Bronchial epithelial cell (primary cell): Measurements from ENCODE around the gene KLHL40. TPM values are rescaled to one million over a fixed set of nuclear protein-coding genes. Genes with fewer than 3 reads are reported as not detected.

ENCODE experiments used
- DNase-seq: peaks from one replicate; pipeline ENCODE4 v3.0.0-alpha.2; 2010; ENCODE audit warnings: low read depth
- FAIRE-seq: peaks from 2 replicates; lab custom pipeline; 2011; peaks lifted over from hg19 to GRCh38; lab: Jason Lieb, UNC
- H3K27me3 ChIP-seq: 2 replicates; pipeline ENCODE4 v1.5.1; 2011; ENCODE audit warnings: low read length; ENCODE audit not compliant: control insufficient read depth, insufficient read depth
- H3K36me3 ChIP-seq: 2 replicates; pipeline ENCODE4 v1.5.1; 2011; ENCODE audit warnings: low read length; ENCODE audit not compliant: control insufficient read depth, insufficient read depth
- H3K4me3 ChIP-seq: 2 replicates; pipeline ENCODE4 v1.5.1; 2011; ENCODE audit warnings: mild to moderate bottlenecking, low read depth, low read length, control low read depth
- CTCF ChIP-seq: IDR thresholded peaks from 2 replicates; pipeline ENCODE4 v1.5.1; 2011; ENCODE audit warnings: mild to moderate bottlenecking, moderate library complexity, low read length, control low read depth, inconsistent platforms; ENCODE audit not compliant: insufficient read depth, severe bottlenecking
- total RNA-seq: library from RNA; depleted of rRNA; stranded (reverse); fragments of >200 nt; gene quantifications from 2 replicates; pipeline ENCODE4 v1.2.1, GENCODE V29; 2014

The KLHL40 gene
- total RNA-seq, 1 donor from 2014 or later, result not detected

- DNase-seq (no peak), FAIRE-seq (no peak)
- TF ChIP-seq CTCF, result no peak
- H3K27me3 ChIP-seq, result no peaks in the 10 kb centered on the region
- H3K4me3 ChIP-seq, result no peak overlapping the region
- H3K36me3 ChIP-seq, result peaks cover 10% of the 10 kb centered on the region
Measured at GRCh38 chr3:42662037-42662812, 23.1 kb upstream of the KLHL40 start.

GRCh38 chr3:42662813-42663535 lies 22.4 kb upstream of the KLHL40 start:
- no peak overlapping the region for H3K4me3 ChIP-seq
- FAIRE-seq (no peak), DNase-seq (no peak)
- no peaks in the 10 kb centered on the region for H3K27me3 ChIP-seq
- TF ChIP-seq CTCF, result no peak
- peaks cover 8% of the 10 kb centered on the region for H3K36me3 ChIP-seq

GRCh38 chr3:42663581-42664437 lies 21.5 kb upstream of the KLHL40 start:
- Histone ChIP-seq H3K27me3 (no peaks in the 10 kb centered on the region), H3K36me3 (peaks cover 3% of the 10 kb centered on the region), H3K4me3 (no peak overlapping the region)
- no peak for TF ChIP-seq CTCF
- no peak for DNase-seq
- no peak for FAIRE-seq

DNA sequence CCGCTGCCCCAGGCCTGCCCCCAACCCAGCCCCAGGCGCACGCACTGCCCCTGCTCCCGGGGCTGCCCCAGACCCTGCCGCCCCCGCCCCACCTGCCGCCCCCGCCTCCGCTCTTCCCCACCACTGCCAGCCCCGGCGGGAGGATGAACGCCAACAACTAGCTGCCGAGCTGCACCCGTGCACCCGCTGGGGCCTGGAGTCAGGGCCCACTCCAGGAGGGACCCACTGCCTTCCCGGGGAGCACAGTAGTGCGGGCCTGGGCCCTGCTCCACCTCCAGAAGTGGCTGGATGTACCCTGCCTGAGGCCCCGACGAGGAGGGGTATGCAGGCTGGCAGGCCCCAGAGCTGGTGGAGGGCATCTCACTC lies 20.9 kb upstream of the KLHL40 start:
- no peaks in the 10 kb centered on the region for H3K27me3 ChIP-seq
- H3K36me3 ChIP-seq, result peaks cover 3% of the 10 kb centered on the region
- no peak for TF ChIP-seq CTCF
- H3K4me3 ChIP-seq, result no peak overlapping the region
- no peak for FAIRE-seq
- DNase-seq, result no peak

DNA sequence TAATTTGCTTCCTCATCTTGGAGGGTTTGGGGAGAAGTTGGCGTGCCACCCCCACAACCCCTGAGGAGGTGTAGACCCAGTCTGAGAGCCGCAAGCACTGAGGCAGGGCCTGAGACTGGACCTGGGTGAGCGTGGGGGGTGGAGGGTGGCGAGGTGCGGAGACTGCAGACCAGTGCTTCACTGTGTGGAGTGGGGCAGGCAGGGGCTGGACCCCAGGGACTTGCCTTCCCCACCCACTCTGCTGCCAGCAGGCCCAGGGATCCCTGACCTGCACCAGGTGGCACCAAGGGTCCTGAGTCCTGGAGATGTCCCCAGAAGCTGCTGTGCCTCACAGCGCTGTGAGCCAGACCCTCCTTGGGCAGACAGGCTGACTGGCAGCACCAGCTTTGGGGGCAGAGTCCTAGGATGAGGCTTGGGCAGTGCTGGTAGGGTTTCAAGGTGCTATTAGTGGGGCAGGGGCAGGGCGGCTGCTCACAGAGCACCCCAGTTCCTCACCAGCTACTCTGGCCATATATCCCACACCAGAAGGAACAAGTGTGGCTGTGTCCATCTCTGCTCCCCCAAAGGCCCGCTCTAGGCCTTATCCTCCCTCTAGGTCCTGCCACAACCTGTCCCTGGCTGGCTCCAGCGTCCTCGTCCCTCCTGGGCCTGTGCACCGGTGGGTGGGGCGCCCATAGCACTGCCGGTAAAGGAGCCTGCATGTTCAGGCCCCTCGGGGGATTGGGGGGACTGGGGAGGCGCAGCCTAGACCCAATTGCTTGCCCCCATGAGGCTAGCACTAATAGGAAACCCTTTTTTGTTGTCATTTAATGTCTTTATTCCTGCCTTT lies 20.1 kb upstream of the KLHL40 start:
- no peaks in the 10 kb centered on the region for H3K27me3 ChIP-seq
- DNase-seq, result no peak
- no peak for TF ChIP-seq CTCF
- no peak overlapping the region for H3K4me3 ChIP-seq
- no peaks in the 10 kb centered on the region for H3K36me3 ChIP-seq
- FAIRE-seq, result no peak
